Neuronal stem cell (in vitro differentiated cells): ENCODE results near the gene CDC42EP1.

Experiments
- DNase-seq: peaks from one replicate; pipeline ENCODE4 v3.0.0-alpha.2; 2013; ENCODE audit warnings: low spot score
- H2AFZ ChIP-seq: one replicate; pipeline ENCODE4 v1.6.1; 2013; ENCODE audit warnings: mild to moderate bottlenecking, low read length, inconsistent platforms
- H2AK5ac ChIP-seq: 2 replicates; pipeline ENCODE4 v1.6.1; 2013; ENCODE audit warnings: low read depth, mild to moderate bottlenecking, inconsistent platforms, low read length, moderate library complexity, mixed read lengths
- H2BK120ac ChIP-seq: 2 replicates; pipeline ENCODE4 v1.6.1; 2013; ENCODE audit warnings: low read depth, mild to moderate bottlenecking, inconsistent platforms, low read length, moderate library complexity, mixed read lengths
- H2BK12ac ChIP-seq: one replicate; pipeline ENCODE4 v1.6.1; 2013; ENCODE audit warnings: low read length, inconsistent platforms
- H2BK15ac ChIP-seq: 2 replicates; pipeline ENCODE4 v1.6.1; 2013; ENCODE audit warnings: mild to moderate bottlenecking, low read length, inconsistent platforms, mixed read lengths
- H2BK5ac ChIP-seq: one replicate; pipeline ENCODE4 v1.6.1; 2013; ENCODE audit warnings: inconsistent platforms, mild to moderate bottlenecking, low read length, moderate library complexity
- H3K14ac ChIP-seq: one replicate; pipeline ENCODE4 v1.6.1; 2013; ENCODE audit warnings: low read length, inconsistent platforms
- H3K18ac ChIP-seq: 2 replicates; pipeline ENCODE4 v1.6.1; 2013; ENCODE audit warnings: low read length, inconsistent platforms
- H3K23ac ChIP-seq: 2 replicates; pipeline ENCODE4 v1.6.1; 2013; ENCODE audit warnings: low read depth, mild to moderate bottlenecking, mixed read lengths, low read length, inconsistent platforms; ENCODE audit not compliant: poor library complexity
- H3K27ac ChIP-seq: replicated peaks from 3 replicates; pipeline ENCODE4 v1.5.1; 2013; ENCODE audit warnings: low read length, inconsistent platforms
- H3K27me3 ChIP-seq, 3 experiments: 2 replicates each; pipeline ENCODE4 v1.6.1; 2013; ENCODE audit warnings: low read length in 3 of 3, mild to moderate bottlenecking in 2 of 3, inconsistent platforms in 1 of 3, low read depth in 1 of 3, mixed read lengths in 1 of 3, moderate library complexity in 1 of 3; ENCODE audit not compliant: control insufficient read depth in 3 of 3, insufficient read depth in 3 of 3
- H3K36me3 ChIP-seq, 2 donors: replicated peaks in 1 of 2; 2 replicates each; pipeline ENCODE4 v1.6.1; 2013; ENCODE audit warnings: low read length in 2 of 2; ENCODE audit not compliant: control insufficient read depth in 2 of 2, insufficient read depth in 2 of 2
- H3K4ac ChIP-seq: 2 replicates; pipeline ENCODE4 v1.6.1; 2013; ENCODE audit warnings: inconsistent platforms, mild to moderate bottlenecking, low read length, moderate library complexity
- H3K4me1 ChIP-seq, 2 donors: 1 replicate in 1 of 2; 2 replicates in 1 of 2; pipeline ENCODE4 v1.6.1; 2013; ENCODE audit warnings: low read length in 2 of 2, low read depth in 1 of 2; ENCODE audit not compliant: control insufficient read depth in 2 of 2, insufficient read depth in 1 of 2
- H3K4me2 ChIP-seq: one replicate; pipeline ENCODE4 v1.6.1; 2013; ENCODE audit warnings: mild to moderate bottlenecking, low read length, inconsistent platforms; ENCODE audit not compliant: insufficient read depth, poor library complexity, severe bottlenecking
- H3K4me3 ChIP-seq, 2 donors: 2 replicates each; pipeline ENCODE4 v1.5.1; 2013; ENCODE audit warnings: low read length in 2 of 2, mild to moderate bottlenecking in 2 of 2, inconsistent platforms in 1 of 2, moderate library complexity in 1 of 2
- H3K79me1 ChIP-seq: one replicate; pipeline ENCODE4 v1.6.1; 2013; ENCODE audit warnings: low read depth, mild to moderate bottlenecking, inconsistent platforms, low read length, moderate library complexity
- H3K9ac ChIP-seq: one replicate; pipeline ENCODE4 v1.6.1; 2013; ENCODE audit warnings: mild to moderate bottlenecking, low read depth, low read length, inconsistent platforms; ENCODE audit not compliant: poor library complexity
- H3K9me3 ChIP-seq, 2 donors: replicated peaks in 1 of 2; 2 replicates each; pipeline versions ENCODE3 to v1.6.1; 2013; ENCODE audit warnings: low read length in 2 of 2, mild to moderate bottlenecking in 2 of 2, inconsistent platforms in 1 of 2, low read depth in 1 of 2, mixed read lengths in 1 of 2, moderate library complexity in 1 of 2; ENCODE audit not compliant: control insufficient read depth in 2 of 2, insufficient read depth in 1 of 2
- H4K8ac ChIP-seq: one replicate; pipeline ENCODE4 v1.6.1; 2013; ENCODE audit warnings: low read depth, mild to moderate bottlenecking, inconsistent platforms, low read length, moderate library complexity
- H4K91ac ChIP-seq: one replicate; pipeline ENCODE4 v1.6.1; 2013; ENCODE audit warnings: low read length, low read depth, mild to moderate bottlenecking, inconsistent platforms; ENCODE audit not compliant: poor library complexity
- WGBS, 2 donors: extraction: QIAGEN DNeasy Blood & Tissue Kit; methylation state at CpG; one replicate each; pipeline ENCODE4 v1.1.7; 2013; ENCODE audit warnings: missing lambda C conversion rate in 2 of 2, mixed read lengths in 1 of 2; ENCODE audit not compliant: insufficient read length in 2 of 2, insufficient replicate concordance in 1 of 2; ENCODE audit errors: extremely low coverage in 2 of 2; 5-methylcytosine and 5-hydroxymethylcytosine counted together

The CDC42EP1 gene

DNA sequence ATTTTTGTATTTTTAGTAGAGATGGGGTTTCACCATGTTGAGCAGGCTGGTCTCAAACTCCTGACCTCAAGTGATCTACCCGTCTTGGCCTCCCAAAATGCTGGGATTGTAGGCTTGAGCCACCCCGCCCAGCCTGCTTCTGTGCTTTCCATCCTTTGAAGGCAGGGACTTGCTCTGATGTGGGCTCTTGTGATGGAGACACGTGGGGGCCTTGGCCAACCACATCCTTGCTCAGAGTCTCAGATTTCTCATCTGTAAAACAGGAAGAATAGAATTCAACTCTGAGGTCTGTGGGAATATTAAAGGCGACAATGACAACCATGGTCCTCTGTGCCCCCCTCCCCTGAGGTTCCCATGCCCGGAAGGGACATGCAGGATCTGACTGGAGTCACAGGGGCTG, 44.6 kb downstream of the CDC42EP1 start:
- Histone ChIP-seq H3K79me1 (no peaks in the 10 kb centered on the region), H3K4me3 (no peak overlapping the region), H2BK15ac (no peak overlapping the region)

DNA sequence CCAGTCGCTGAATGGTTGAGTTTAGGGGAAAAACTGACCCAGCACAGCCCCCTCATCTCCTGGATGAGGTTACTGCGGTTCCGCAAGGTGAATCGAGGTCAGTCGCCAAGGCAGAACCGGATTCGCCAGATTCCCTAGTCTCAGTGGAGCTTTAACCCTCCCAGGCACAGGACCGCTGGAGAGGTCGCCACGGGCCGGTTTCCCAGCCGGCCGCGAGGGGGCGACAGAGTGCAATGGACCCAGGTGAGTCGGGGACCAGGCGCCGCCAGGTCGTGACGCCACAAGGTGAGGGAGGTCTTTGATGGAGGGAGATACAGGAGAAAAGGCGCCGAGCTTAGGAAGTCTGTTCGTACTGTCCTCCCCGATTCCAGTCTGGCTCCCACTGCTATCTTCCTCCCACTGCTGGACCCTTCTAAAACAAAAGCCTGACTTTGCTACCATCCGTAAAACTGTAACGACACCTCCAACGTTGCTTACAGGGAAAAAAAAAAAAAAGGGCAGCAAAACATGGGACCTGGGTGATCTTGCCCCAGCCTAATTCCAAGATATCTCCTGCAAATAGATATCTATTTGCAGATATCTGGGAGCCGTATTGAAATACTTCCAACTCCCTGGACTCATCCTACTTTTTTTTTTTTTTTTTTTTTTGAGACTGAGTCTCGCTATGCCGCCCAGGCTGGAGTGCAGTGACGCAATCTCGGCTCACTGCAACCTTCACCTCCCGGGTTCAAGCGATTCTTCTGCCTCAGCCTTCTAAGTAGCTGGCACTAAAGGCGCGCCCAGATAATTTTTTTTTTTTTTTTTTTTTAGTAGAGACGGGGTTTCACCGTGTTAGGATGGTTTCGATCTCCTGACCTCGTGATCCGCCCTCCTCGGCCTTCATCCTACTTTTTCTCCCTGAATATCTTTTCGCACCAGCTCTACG, 47.0 kb downstream of the CDC42EP1 start:
- peak overlapping the region; percentile 47 to 86 for H3K4me3 ChIP-seq
- peaks cover 0 to 7% (median 0%) of the 10 kb centered on the region in 3 experiments for H3K27me3 ChIP-seq
- H4K8ac ChIP-seq = no peak overlapping the region
- WGBS, 2 donors = no CpG with 5 or more reads among the region's 44 CpGs
- H3K36me3 ChIP-seq = peaks cover 0 to 8% of the 10 kb centered on the region in 2 donors
- no peak overlapping the region for H2BK15ac ChIP-seq
- H2AK5ac ChIP-seq = no peak overlapping the region
- no peak overlapping the region for H4K91ac ChIP-seq
- no peak overlapping the region for H3K18ac ChIP-seq
- H3K27ac ChIP-seq = no peak overlapping the region
- H2AFZ ChIP-seq = peak overlapping the region; percentile 88
- H3K79me1 ChIP-seq = no peaks in the 10 kb centered on the region
- H3K4me1 ChIP-seq = peaks cover 11 to 14% of the 10 kb centered on the region in 2 donors
- H3K23ac ChIP-seq = no peak overlapping the region
- peak overlapping the region; percentile 46 for H3K4me2 ChIP-seq
- no peak overlapping the region for H3K9ac ChIP-seq
- peak; percentile 76 for DNase-seq
- H2BK120ac ChIP-seq = no peak overlapping the region
- no peak overlapping the region for H3K4ac ChIP-seq
- H3K14ac ChIP-seq = no peak overlapping the region
- H2BK5ac ChIP-seq = no peak overlapping the region
- H2BK12ac ChIP-seq = no peak overlapping the region
- H3K9me3 ChIP-seq = no peaks in the 10 kb centered on the region

More for the DNA sequence above, 44.6 kb downstream of the CDC42EP1 start:
- WGBS, 2 donors = no CpG with 5 or more reads among the region's 5 CpGs
- no peak overlapping the region for H3K27ac ChIP-seq
- H3K14ac ChIP-seq = no peak overlapping the region
- peaks cover 10 to 12% of the 10 kb centered on the region in 2 donors for H3K4me1 ChIP-seq
- DNase-seq = no peak
- no peak overlapping the region for H2BK5ac ChIP-seq
- H3K9me3 ChIP-seq = no peaks in the 10 kb centered on the region
- no peak overlapping the region for H2BK12ac ChIP-seq
- no peak overlapping the region for H3K18ac ChIP-seq
- no peak overlapping the region for H4K91ac ChIP-seq
- no peak overlapping the region for H2BK120ac ChIP-seq
- no peak overlapping the region for H4K8ac ChIP-seq
- peaks cover 0 to 7% (median 0%) of the 10 kb centered on the region in 3 experiments for H3K27me3 ChIP-seq
- H2AFZ ChIP-seq = no peak overlapping the region
- H3K4me2 ChIP-seq = no peak overlapping the region
- no peaks in the 10 kb centered on the region for H3K36me3 ChIP-seq
- H3K9ac ChIP-seq = no peak overlapping the region
- peak overlapping the region; percentile 10 for H2AK5ac ChIP-seq
- no peak overlapping the region for H3K23ac ChIP-seq
- H3K4ac ChIP-seq = no peak overlapping the region

DNA sequence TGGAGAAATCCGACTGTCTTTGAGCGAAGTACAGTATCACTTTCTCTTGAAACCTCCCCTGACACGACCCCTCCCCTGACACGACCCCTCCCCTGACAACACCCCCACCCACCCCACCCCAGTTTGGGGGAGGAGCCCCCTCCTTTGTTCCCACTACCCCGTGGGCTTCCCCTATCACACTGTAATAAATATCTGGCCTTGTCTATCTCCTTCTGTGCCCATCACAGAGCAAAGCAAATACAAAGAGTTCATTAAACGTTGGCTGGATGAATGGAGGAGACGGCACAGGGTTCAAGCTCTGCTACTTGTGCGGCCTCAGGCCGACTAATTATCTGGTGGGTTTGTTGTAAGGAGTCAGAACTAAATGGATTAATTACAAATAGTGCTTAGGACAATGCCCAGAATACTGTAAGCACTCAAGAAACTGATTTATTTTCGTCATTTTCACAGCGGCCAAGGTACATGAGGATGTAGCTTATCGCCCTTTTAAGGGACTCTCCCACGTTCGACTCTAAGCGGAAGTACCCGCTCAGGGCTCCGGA, 47.7 kb downstream of the CDC42EP1 start:
- H2BK15ac ChIP-seq = no peak overlapping the region
- no peak overlapping the region for H2BK12ac ChIP-seq
- H3K4ac ChIP-seq = no peak overlapping the region
- H3K9ac ChIP-seq = no peak overlapping the region
- H2BK120ac ChIP-seq = no peak overlapping the region
- DNase-seq = no peak
- no peak overlapping the region for H3K14ac ChIP-seq
- H4K91ac ChIP-seq = no peak overlapping the region
- H2AFZ ChIP-seq = peak overlapping the region; percentile 88
- H3K27me3 ChIP-seq = peaks cover 0 to 7% (median 0%) of the 10 kb centered on the region in 3 experiments
- H3K27ac ChIP-seq = peak overlapping the region; percentile 100
- H3K36me3 ChIP-seq = peaks cover under 1 to 11% of the 10 kb centered on the region in 2 donors
- H2AK5ac ChIP-seq = no peak overlapping the region
- H4K8ac ChIP-seq = no peak overlapping the region
- peak overlapping the region; percentile 54 for H3K18ac ChIP-seq
- no peaks in the 10 kb centered on the region for H3K9me3 ChIP-seq
- peak overlapping the region; percentile 98 for H2BK5ac ChIP-seq
- WGBS, 2 donors = no CpG with 5 or more reads among the region's 17 CpGs
- H3K4me2 ChIP-seq = peak overlapping the region; percentile 88
- peaks cover 11 to 14% of the 10 kb centered on the region in 2 donors for H3K4me1 ChIP-seq
- peak overlapping the region; percentile 86 to 92 for H3K4me3 ChIP-seq
- H3K79me1 ChIP-seq = no peaks in the 10 kb centered on the region
- no peak overlapping the region for H3K23ac ChIP-seq
